SK-N-SH (cell line): Measurements from ENCODE around the gene GGCX. TPM values are rescaled to one million over a fixed set of nuclear protein-coding genes. Genes with fewer than 3 reads are reported as not detected.

ENCODE experiments used
- CTCF ChIA-PET: fragments of 300-600, 350-600 bp; formaldehyde crosslinking; extraction: SDS; loops from one replicate; lab custom pipeline; 2021; lab: Yijun Ruan, JAX
- POLR2A ChIA-PET: fragments of 350-600 bp; sonication (Branson Sonifier 250); formaldehyde crosslinking; extraction: SDS; loops from one replicate; lab custom pipeline; 2020; ENCODE audit warnings: antibody characterized with exemption, inconsistent platforms; lab: Yijun Ruan, JAX
- DNase-seq: peaks from one replicate; pipeline ENCODE4 v3.0.0; 2012
- H2AFZ ChIP-seq: fragments of 200-600 bp; sonication (generic); 2 replicates; pipeline ENCODE4 v1.8.1; 2016; ENCODE audit warnings: antibody characterized with exemption, mild to moderate bottlenecking, low read depth
- H3F3A ChIP-seq: fragments of 200-600 bp; sonication (generic); replicated peaks from 2 replicates; pipeline ENCODE3; 2016; ENCODE audit warnings: antibody characterized with exemption, mild to moderate bottlenecking; ENCODE audit not compliant: insufficient read depth
- H3K27ac ChIP-seq, 2 experiments: fragments of 200-500 bp in 1 of 2; fragments of 200-600 bp in 1 of 2; sonication (Bioruptor generic) in 1 of 2; sonication (generic), shearing (Covaris generic) in 1 of 2; 2 replicates each; pipeline versions ENCODE4 v1.5.1 to v1.6.1; 2014 to 2016; ENCODE audit warnings: low read depth in 2 of 2, inconsistent platforms in 1 of 2, low read length in 1 of 2, mild to moderate bottlenecking in 1 of 2, mixed read lengths in 1 of 2
- H3K27me3 ChIP-seq: fragments of 200-600 bp; sonication (generic), shearing (Covaris generic); 2 replicates; pipeline ENCODE4 v1.6.1; 2016; ENCODE audit warnings: mixed run types; ENCODE audit not compliant: insufficient read depth
- H3K36me3 ChIP-seq, 2 experiments: fragments of 200-500 bp in 1 of 2; fragments of 200-600 bp in 1 of 2; sonication (Bioruptor generic) in 1 of 2; sonication (generic) in 1 of 2; replicated peaks in 1 of 2; 2 replicates each; pipeline versions ENCODE3 to v1.5.1; 2014 to 2016; ENCODE audit warnings: low read length in 1 of 2, mild to moderate bottlenecking in 1 of 2; ENCODE audit not compliant: insufficient read depth in 2 of 2, control insufficient read depth in 1 of 2
- H3K4me1 ChIP-seq, 2 experiments: fragments of 200-500 bp in 1 of 2; fragments of 200-600 bp in 1 of 2; sonication (Bioruptor generic) in 1 of 2; sonication (generic), shearing (Covaris generic) in 1 of 2; 2 replicates each; pipeline versions ENCODE4 v1.5.1 to v1.6.1; 2014 to 2016; ENCODE audit warnings: low read depth in 1 of 2, low read length in 1 of 2, mixed run types in 1 of 2; ENCODE audit not compliant: insufficient read depth in 2 of 2, control insufficient read depth in 1 of 2
- H3K4me2 ChIP-seq: fragments of 200-600 bp; sonication (generic), shearing (Covaris generic); 2 replicates; pipeline ENCODE4 v1.6.1; 2017; ENCODE audit warnings: mixed run types
- H3K4me3 ChIP-seq, 2 experiments: fragments of 200-500 bp in 1 of 2; fragments of 200-600 bp in 1 of 2; sonication (Bioruptor generic) in 1 of 2; sonication (generic), shearing (Covaris generic) in 1 of 2; 2 replicates each; pipeline versions ENCODE4 v1.5.1 to v1.8.1; 2014 to 2016; ENCODE audit warnings: low read depth in 2 of 2, inconsistent platforms in 1 of 2, low read length in 1 of 2, mild to moderate bottlenecking in 1 of 2, mixed read lengths in 1 of 2, moderate library complexity in 1 of 2
- H3K79me2 ChIP-seq: fragments of 200-600 bp; sonication (generic); 2 replicates; pipeline ENCODE4 v1.8.1; 2017; ENCODE audit warnings: mild to moderate bottlenecking; ENCODE audit not compliant: insufficient read depth
- H3K9ac ChIP-seq: fragments of 200-600 bp; sonication (generic); 2 replicates; pipeline ENCODE4 v1.6.1; 2017; ENCODE audit warnings: mixed run types
- H3K9me2 ChIP-seq: fragments of 200-600 bp; sonication (generic); 2 replicates; pipeline ENCODE4 v1.6.1; 2017; ENCODE audit warnings: mixed run types
- H3K9me3 ChIP-seq: fragments of 200-600 bp; sonication (generic); 2 replicates; pipeline ENCODE4 v1.6.1; 2017; ENCODE audit warnings: mixed run types, mild to moderate bottlenecking, moderate library complexity
- H4K20me1 ChIP-seq: fragments of 200-600 bp; sonication (generic); 2 replicates; pipeline ENCODE4 v1.6.1; 2017; ENCODE audit warnings: mild to moderate bottlenecking, mixed run types; ENCODE audit not compliant: insufficient read depth
- CHD2 ChIP-seq: fragments of 150-350 bp; IDR thresholded peaks from 2 replicates; pipeline ENCODE4 v1.6.1; 2018; ENCODE audit warnings: low read length; ENCODE audit not compliant: partially characterized antibody
- CTCF ChIP-seq: fragments of 200-600 bp; sonication (generic); IDR thresholded peaks from 2 replicates; pipeline ENCODE4 v1.6.1; 2017; ENCODE audit warnings: antibody characterized with exemption, mild to moderate bottlenecking, moderate library complexity
- EP300 ChIP-seq, 2 experiments: IDR thresholded peaks; 2 replicates each; pipeline versions ENCODE4 v1.4.0 to v1.6.1; 2012; ENCODE audit warnings: borderline replicate concordance in 1 of 2, low read depth in 1 of 2, low read length in 1 of 2
- FOSL2 ChIP-seq: IDR thresholded peaks from 2 replicates; pipeline ENCODE4 v1.4.0; 2012; ENCODE audit warnings: low read depth, mild to moderate bottlenecking, moderate library complexity, borderline replicate concordance
- GABPA ChIP-seq: IDR thresholded peaks from 2 replicates; pipeline ENCODE4 v1.4.0; 2012; ENCODE audit warnings: low read depth, mild to moderate bottlenecking
- IRF3 ChIP-seq: fragments of 150-350 bp; IDR thresholded peaks from 2 replicates; pipeline ENCODE4 v1.6.1; 2016; ENCODE audit warnings: mild to moderate bottlenecking, low read depth, low read length
- MXI1 ChIP-seq: IDR thresholded peaks from 2 replicates; pipeline ENCODE4 v1.6.1; 2012; ENCODE audit warnings: mild to moderate bottlenecking, low read depth, low read length, improper control_type of control experiment
- NFIC ChIP-seq: IDR thresholded peaks from 2 replicates; pipeline ENCODE4 v1.4.0; 2012; ENCODE audit warnings: borderline replicate concordance
- POLR2AphosphoS5 ChIP-seq: IDR thresholded peaks from 2 replicates; pipeline ENCODE4 v1.6.1; 2012; ENCODE audit warnings: low read depth, low read length
- RAD21 ChIP-seq: IDR thresholded peaks from 2 replicates; pipeline ENCODE4 v1.6.1; 2012; ENCODE audit warnings: mild to moderate bottlenecking, low read length
- SIN3A ChIP-seq: IDR thresholded peaks from 2 replicates; pipeline ENCODE4 v1.6.1; 2012; ENCODE audit warnings: low read depth, mild to moderate bottlenecking, low read length, moderate library complexity, borderline replicate concordance
- USF1 ChIP-seq: IDR thresholded peaks from 2 replicates; pipeline ENCODE4 v1.4.0; 2012; ENCODE audit warnings: low read depth, borderline replicate concordance
- WGBS: methylation state at CpG from one replicate; pipeline ENCODE4 v1.1.6; 2017; ENCODE audit warnings: low lambda C conversion rate; 5-methylcytosine and 5-hydroxymethylcytosine counted together
- polyA plus RNA-seq, 3 experiments: library from polyadenylated mRNA; depleted of rRNA; stranded (reverse); fragments of >200 nt; gene quantifications; 2 replicates each; pipeline ENCODE4 v1.2.3, GENCODE V29; 2012
- TF ChIP-seq, protein P1 (sequence below): IDR thresholded peaks from 2 replicates; pipeline ENCODE4 v1.6.1; 2012; ENCODE audit warnings: mild to moderate bottlenecking, low read depth, low read length, moderate library complexity

The GGCX gene
- polyA plus RNA-seq, 1 of the 3 experiments (the other 2 are of a cell fraction), result 34.5 TPM

GRCh38 chr2:85514323-85514722 lies 47.0 kb downstream of the GGCX start:
- Histone ChIP-seq H3K9me2 (no peaks in the 10 kb centered on the region), H3K36me3 (no peaks in the 10 kb centered on the region), H3K4me1 (peaks cover 3 to 7% of the 10 kb centered on the region in 2 experiments; a peak in 2 of 4 replicates), H3K79me2 (no peaks in the 10 kb centered on the region), H3K4me3 (no peak overlapping the region), H2AFZ (no peak overlapping the region), H3K9ac (no peak overlapping the region), H3K27ac (no peak overlapping the region), H3K9me3 (no peaks in the 10 kb centered on the region), H3F3A (no peaks in the 10 kb centered on the region), H3K4me2 (no peak overlapping the region), H3K27me3 (no peaks in the 10 kb centered on the region), H4K20me1 (no peaks in the 10 kb centered on the region)
- 81% methylated on average over 6 of the region's 6 CpGs for WGBS
- ChIA-PET CTCF (interaction anchor here (1.3 kb wide), 1 partner anchor 71 kb away, joined by 3 read pairs; no protein-coding TSS in a partner anchor), POLR2A (no interaction called here)
- no peak for DNase-seq
- no peak for TF ChIP-seq GABPA
- no peak for TF ChIP-seq RAD21
- TF ChIP-seq, protein P1, sequence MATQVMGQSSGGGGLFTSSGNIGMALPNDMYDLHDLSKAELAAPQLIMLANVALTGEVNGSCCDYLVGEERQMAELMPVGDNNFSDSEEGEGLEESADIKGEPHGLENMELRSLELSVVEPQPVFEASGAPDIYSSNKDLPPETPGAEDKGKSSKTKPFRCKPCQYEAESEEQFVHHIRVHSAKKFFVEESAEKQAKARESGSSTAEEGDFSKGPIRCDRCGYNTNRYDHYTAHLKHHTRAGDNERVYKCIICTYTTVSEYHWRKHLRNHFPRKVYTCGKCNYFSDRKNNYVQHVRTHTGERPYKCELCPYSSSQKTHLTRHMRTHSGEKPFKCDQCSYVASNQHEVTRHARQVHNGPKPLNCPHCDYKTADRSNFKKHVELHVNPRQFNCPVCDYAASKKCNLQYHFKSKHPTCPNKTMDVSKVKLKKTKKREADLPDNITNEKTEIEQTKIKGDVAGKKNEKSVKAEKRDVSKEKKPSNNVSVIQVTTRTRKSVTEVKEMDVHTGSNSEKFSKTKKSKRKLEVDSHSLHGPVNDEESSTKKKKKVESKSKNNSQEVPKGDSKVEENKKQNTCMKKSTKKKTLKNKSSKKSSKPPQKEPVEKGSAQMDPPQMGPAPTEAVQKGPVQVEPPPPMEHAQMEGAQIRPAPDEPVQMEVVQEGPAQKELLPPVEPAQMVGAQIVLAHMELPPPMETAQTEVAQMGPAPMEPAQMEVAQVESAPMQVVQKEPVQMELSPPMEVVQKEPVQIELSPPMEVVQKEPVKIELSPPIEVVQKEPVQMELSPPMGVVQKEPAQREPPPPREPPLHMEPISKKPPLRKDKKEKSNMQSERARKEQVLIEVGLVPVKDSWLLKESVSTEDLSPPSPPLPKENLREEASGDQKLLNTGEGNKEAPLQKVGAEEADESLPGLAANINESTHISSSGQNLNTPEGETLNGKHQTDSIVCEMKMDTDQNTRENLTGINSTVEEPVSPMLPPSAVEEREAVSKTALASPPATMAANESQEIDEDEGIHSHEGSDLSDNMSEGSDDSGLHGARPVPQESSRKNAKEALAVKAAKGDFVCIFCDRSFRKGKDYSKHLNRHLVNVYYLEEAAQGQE, result no peak
- no peak for TF ChIP-seq CTCF
- TF ChIP-seq CHD2, result no peak
- TF ChIP-seq POLR2AphosphoS5, result no peak
- TF ChIP-seq EP300 (IDR thresholded peaks at IDR 0.05; ENCODE audit: borderline replicate concordance in 1 of 2, low read depth in 1 of 2, low read length in 1 of 2), result no peak
- TF ChIP-seq FOSL2, result no peak
- TF ChIP-seq MXI1, result no peak
- no peak for TF ChIP-seq NFIC
- no peak for TF ChIP-seq USF1
- no peak for TF ChIP-seq IRF3
- no peak for TF ChIP-seq SIN3A
